GM12878 (cell line): ENCODE results near the gene FAM120A. TPM values are rescaled to one million over a fixed set of nuclear protein-coding genes. Genes with fewer than 3 reads are reported as not detected.

Experiments
- ATAC-seq: fragments of 200-7000 bp; cut with Tn5 transposase; 3 replicates; pipeline ENCODE4 v1.9.1; 2020; ENCODE audit warnings: mild to moderate bottlenecking, moderate library complexity
- BruUV-seq: library from RNA; stranded (reverse); fragments of 400-500 nt; replicated peaks from 2 replicates; lab custom pipeline; 2021; lab: Mats Ljungman, UMichigan
- CTCF ChIA-PET: fragments of 300-600 bp; sonication (Branson Sonifier 250); formaldehyde crosslinking; extraction: SDS; loops from one replicate; lab custom pipeline; 2021; ENCODE audit warnings: inconsistent platforms; lab: Yijun Ruan, JAX
- POLR2A ChIA-PET: fragments of 350-600 bp; formaldehyde crosslinking; extraction: SDS; loops from one replicate; lab custom pipeline; 2021; ENCODE audit warnings: inconsistent platforms; lab: Charles Lee
- RAD21 ChIA-PET: fragments of 300-600 bp; sonication (Branson Sonifier 250); formaldehyde crosslinking; loops from one replicate; lab custom pipeline; 2023; ENCODE audit warnings: antibody characterized with exemption; ENCODE audit not compliant: unreplicated experiment; lab: Charles Lee
- SMC1A ChIA-PET: fragments of 300-600 bp; sonication (Branson Sonifier 250); formaldehyde crosslinking; loops from one replicate; lab custom pipeline; 2023; ENCODE audit not compliant: unreplicated experiment, uncharacterized antibody; lab: Charles Lee
- DNase-seq: peaks from one replicate; pipeline ENCODE4 v3.0.0-alpha.2; 2011; ENCODE audit warnings: low read depth, low spot score
- FAIRE-seq: peaks from 3 replicates; lab custom pipeline; 2011; peaks lifted over from hg19 to GRCh38; lab: Jason Lieb, UNC
- H2AFZ ChIP-seq: 2 replicates; pipeline ENCODE4 v1.6.0; 2011; ENCODE audit warnings: low read depth, low read length, control low read depth; ENCODE audit not compliant: control insufficient read depth
- H3K27ac ChIP-seq: 2 replicates; pipeline ENCODE4 v1.5.1; 2011; ENCODE audit warnings: control low read depth; ENCODE audit not compliant: control insufficient read depth, insufficient read depth
- H3K27me3 ChIP-seq, 2 experiments: replicated peaks in 1 of 2; 2 replicates each; pipeline versions ENCODE4 v1.6.0 to v1.6.1; 2011; ENCODE audit warnings: low read length in 1 of 2; ENCODE audit not compliant: control insufficient read depth in 2 of 2, insufficient read depth in 2 of 2
- H3K36me3 ChIP-seq, 2 experiments: 2 replicates each; pipeline ENCODE4 v1.5.1; 2011; ENCODE audit warnings: low read length in 1 of 2; ENCODE audit not compliant: control insufficient read depth in 2 of 2, insufficient read depth in 2 of 2
- H3K4me1 ChIP-seq: 2 replicates; pipeline ENCODE4 v1.6.1; 2011; ENCODE audit warnings: mild to moderate bottlenecking, low read length, moderate library complexity, mixed read lengths; ENCODE audit not compliant: control insufficient read depth, insufficient read depth
- H3K4me2 ChIP-seq: 2 replicates; pipeline ENCODE4 v1.6.0; 2011; ENCODE audit warnings: control low read depth; ENCODE audit not compliant: control insufficient read depth, insufficient read depth
- H3K4me3 ChIP-seq: fragments of 200-600 bp; sonication (generic); 2 replicates; pipeline ENCODE4 v1.5.1; 2016
- H3K79me2 ChIP-seq: 2 replicates; pipeline ENCODE4 v1.6.0; 2011; ENCODE audit warnings: low read length; ENCODE audit not compliant: control insufficient read depth, insufficient read depth
- H3K9ac ChIP-seq: 2 replicates; pipeline ENCODE4 v1.8.0; 2011; ENCODE audit warnings: low read length, control low read depth, mixed read lengths; ENCODE audit not compliant: control insufficient read depth, insufficient read depth
- H3K9me3 ChIP-seq: replicated peaks from 3 replicates; pipeline ENCODE4 v1.5.1; 2011; ENCODE audit warnings: mild to moderate bottlenecking, low read length; ENCODE audit not compliant: control insufficient read depth, insufficient read depth
- H4K20me1 ChIP-seq: 2 replicates; pipeline ENCODE4 v1.6.0; 2011; ENCODE audit not compliant: control insufficient read depth, insufficient read depth
- HDGF ChIP-seq: fragments of 450-650 bp; IDR thresholded peaks from 2 replicates; pipeline ENCODE4 v1.6.1; 2016; ENCODE audit warnings: antibody characterized with exemption
- JUND ChIP-seq: IDR thresholded peaks from 2 replicates; pipeline ENCODE4 v1.6.1; 2012; ENCODE audit warnings: low read depth, mild to moderate bottlenecking, low read length, improper control_type of control experiment, moderate library complexity
- KLF5 ChIP-seq: fragments of 450-650 bp; IDR thresholded peaks from 2 replicates; pipeline ENCODE4 v1.6.1; 2014; ENCODE audit warnings: mild to moderate bottlenecking; ENCODE audit not compliant: partially characterized antibody
- NKRF ChIP-seq: fragments of 450-650 bp; conservative IDR thresholded peaks from 2 replicates; pipeline ENCODE4 v1.6.1; 2017; ENCODE audit warnings: mild to moderate bottlenecking, moderate library complexity
- NR2C1 ChIP-seq: fragments of 450-650 bp; IDR thresholded peaks from 2 replicates; pipeline ENCODE4 v1.6.1; 2017; ENCODE audit warnings: antibody characterized with exemption, mild to moderate bottlenecking, moderate library complexity
- NR2C2 ChIP-seq: IDR thresholded peaks from 2 replicates; pipeline ENCODE4 v1.6.1; 2011; ENCODE audit warnings: borderline replicate concordance, low read depth; ENCODE audit not compliant: control insufficient read depth, insufficient read length
- PAX8 ChIP-seq: fragments of 450-650 bp; IDR thresholded peaks from 2 replicates; pipeline ENCODE4 v1.6.1; 2017; ENCODE audit warnings: mild to moderate bottlenecking, moderate library complexity
- TCF12 ChIP-seq: IDR thresholded peaks from 2 replicates; pipeline ENCODE4 v1.6.1; 2011; ENCODE audit warnings: low read depth, mild to moderate bottlenecking, low read length
- WGBS: methylation state at CpG from one replicate; pipeline ENCODE4 v1.1.6; 2016; ENCODE audit warnings: low lambda C conversion rate; ENCODE audit not compliant: insufficient replicate concordance, insufficient coverage; ENCODE audit errors: missing lambda C conversion rate; 5-methylcytosine and 5-hydroxymethylcytosine counted together
- in situ Hi-C: fragments of 300-500 bp; cut with MboI; formaldehyde crosslinking; loops from 9 replicates; pipeline ENCODE4 v1.14.3; 2018; ENCODE audit warnings: mixed read lengths
- intact Hi-C: fragments of 100-400 bp; cut with micrococcal nuclease; formaldehyde crosslinking; loops from one replicate; pipeline ENCODE4 v1.14.2; 2022; ENCODE audit not compliant: unreplicated experiment
- microRNA-seq: library from miRNA; unstranded; fragments of <30 nt; microRNA quantifications from one replicate; pipeline ENCODE4, GENCODE V29; 2018
- polyA plus RNA-seq, 11 experiments: library from polyadenylated mRNA; depleted of rRNA in 4 of 11; unstranded in 6 of 11; stranded (reverse) in 5 of 11; fragments of >200 nt; fragmentation: Nextera tagmentation in 4 of 11; fragmentation: Illumina TruSeq in 1 of 11; extraction: Ambion mirVana in 4 of 11; extraction: Trizol in 1 of 11; gene quantifications; 1 replicate in 1 of 11; 2 replicates in 10 of 11; pipeline versions ENCODE4 v1.2.1 to v1.2.3, GENCODE V29; 2011 to 2016; ENCODE audit warnings: inconsistent platforms in 2 of 11, missing spikeins in 2 of 11, low read depth in 1 of 11
- small RNA-seq: library from RNA; depleted of rRNA; stranded (forward); fragments of <200 nt; gene quantifications from one replicate; pipeline ENCODE3, GENCODE V24; 2014
- total RNA-seq, 4 experiments: library from RNA; depleted of rRNA in 3 of 4; stranded (reverse); fragments of >200 nt in 3 of 4; fragmentation: Illumina TruSeq in 1 of 4; extraction: Trizol in 1 of 4; gene quantifications; 2 replicates each; pipeline versions ENCODE4 v1.2.1 to v1.2.3, GENCODE V29; 2013 to 2021
- TF ChIP-seq, protein P1 (sequence below): fragments of 450-650 bp; IDR thresholded peaks from 2 replicates; pipeline ENCODE4 v1.6.1; 2017; ENCODE audit warnings: low read depth, mild to moderate bottlenecking, moderate library complexity
- TF ChIP-seq, protein P2 (sequence below): fragments of 150-350 bp; IDR thresholded peaks from 2 replicates; pipeline ENCODE4 v1.6.1; 2014; ENCODE audit warnings: mild to moderate bottlenecking, low read depth, low read length

FAM120A gene
- total and polyA plus RNA-seq, 10 of the 15 experiments (the other 5 are each of a cell fraction or from before 2014, with no cell fraction given): 13.1 to 89.6 (median 52.5) TPM

DNA sequence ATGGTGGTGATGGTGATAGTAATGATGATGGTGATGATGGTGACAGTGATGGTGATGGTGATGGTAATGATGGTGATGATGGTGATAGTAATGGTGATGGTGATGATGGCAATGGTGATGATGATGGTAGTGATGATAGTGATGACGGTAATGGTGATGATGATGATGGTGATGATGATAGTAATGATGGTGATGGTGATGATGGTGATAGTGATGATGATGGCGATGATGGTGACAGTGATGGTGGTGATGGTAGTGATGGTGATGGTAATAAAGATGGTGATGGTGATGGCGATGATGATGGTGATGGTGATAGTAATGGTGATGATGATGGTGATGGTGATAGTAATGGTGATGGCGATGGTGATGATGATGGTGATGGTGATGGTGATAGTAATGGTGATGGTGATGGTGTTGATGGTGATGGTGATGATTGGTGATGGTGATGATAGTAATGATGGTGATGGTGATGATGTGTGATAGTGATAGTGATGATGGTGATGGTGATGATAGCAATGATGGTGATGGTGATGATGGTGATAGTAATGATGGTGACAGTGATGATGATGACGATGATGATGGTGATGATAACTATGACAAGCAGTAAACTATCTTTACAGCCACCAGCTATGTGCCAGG, 163.5 kb downstream of the FAM120A start:
- in situ Hi-C loops (no loop called here), intact Hi-C loops (no loop called here)
- Histone ChIP-seq H3K4me2 (no peak overlapping the region), H2AFZ (no peak overlapping the region), H3K79me2 (no peaks in the 10 kb centered on the region; the same call in 1 of the 2 replicates), H3K27me3 (no peaks in the 10 kb centered on the region), H3K4me3 (no peak overlapping the region), H3K9ac (no peak overlapping the region), H3K27ac (no peak overlapping the region), H3K9me3 (peaks cover 2% of the 10 kb centered on the region; the same call in 1 of the 3 replicates), H3K36me3 (no peaks in the 10 kb centered on the region; a peak in 1 of 4 replicates), H4K20me1 (no peaks in the 10 kb centered on the region), H3K4me1 (peaks cover 3% of the 10 kb centered on the region; the same call in 1 of the 2 replicates)
- ChIA-PET RAD21 (no interaction called here), CTCF (no interaction called here), POLR2A (no interaction called here), SMC1A (no interaction called here)
- 86% methylated on average over 5 of the region's 5 CpGs for WGBS
- BruUV-seq: TSS peak; percentile 52
- no peak for ATAC-seq
- TF ChIP-seq HDGF (0 out of 2 replicates have a peak, but pooled peaks have one; percentile 54), NR2C2 (peak; percentile 17), JUND (no peak), NR2C1 (no peak), NKRF (no peak), PAX8 (no peak), TCF12 (no peak), KLF5 (no peak)
- TF ChIP-seq, protein P1, sequence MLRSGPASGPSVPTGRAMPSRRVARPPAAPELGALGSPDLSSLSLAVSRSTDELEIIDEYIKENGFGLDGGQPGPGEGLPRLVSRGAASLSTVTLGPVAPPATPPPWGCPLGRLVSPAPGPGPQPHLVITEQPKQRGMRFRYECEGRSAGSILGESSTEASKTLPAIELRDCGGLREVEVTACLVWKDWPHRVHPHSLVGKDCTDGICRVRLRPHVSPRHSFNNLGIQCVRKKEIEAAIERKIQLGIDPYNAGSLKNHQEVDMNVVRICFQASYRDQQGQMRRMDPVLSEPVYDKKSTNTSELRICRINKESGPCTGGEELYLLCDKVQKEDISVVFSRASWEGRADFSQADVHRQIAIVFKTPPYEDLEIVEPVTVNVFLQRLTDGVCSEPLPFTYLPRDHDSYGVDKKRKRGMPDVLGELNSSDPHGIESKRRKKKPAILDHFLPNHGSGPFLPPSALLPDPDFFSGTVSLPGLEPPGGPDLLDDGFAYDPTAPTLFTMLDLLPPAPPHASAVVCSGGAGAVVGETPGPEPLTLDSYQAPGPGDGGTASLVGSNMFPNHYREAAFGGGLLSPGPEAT: no peak
- TF ChIP-seq, protein P2, sequence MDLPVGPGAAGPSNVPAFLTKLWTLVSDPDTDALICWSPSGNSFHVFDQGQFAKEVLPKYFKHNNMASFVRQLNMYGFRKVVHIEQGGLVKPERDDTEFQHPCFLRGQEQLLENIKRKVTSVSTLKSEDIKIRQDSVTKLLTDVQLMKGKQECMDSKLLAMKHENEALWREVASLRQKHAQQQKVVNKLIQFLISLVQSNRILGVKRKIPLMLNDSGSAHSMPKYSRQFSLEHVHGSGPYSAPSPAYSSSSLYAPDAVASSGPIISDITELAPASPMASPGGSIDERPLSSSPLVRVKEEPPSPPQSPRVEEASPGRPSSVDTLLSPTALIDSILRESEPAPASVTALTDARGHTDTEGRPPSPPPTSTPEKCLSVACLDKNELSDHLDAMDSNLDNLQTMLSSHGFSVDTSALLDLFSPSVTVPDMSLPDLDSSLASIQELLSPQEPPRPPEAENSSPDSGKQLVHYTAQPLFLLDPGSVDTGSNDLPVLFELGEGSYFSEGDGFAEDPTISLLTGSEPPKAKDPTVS: no peak
- FAIRE-seq: no peak
- DNase-seq: no peak

Small RNA genes lying within 50 kb of the gene (microRNA-seq; reads per million reads assigned to microRNA genes)
- not detected for gene MIR548AU

Small RNA genes lying within 50 kb of the gene (small RNA-seq; reads per million reads assigned to genes)
- gene RF00019: not detected

Other genes starting within 250 kb of the FAM120A start
- 28.9 and 32.3 TPM in 2 replicates for gene FAM120AOS, start 1.9 kb downstream of the FAM120A start, total RNA-seq (2014; rRNA removed)
- gene FAM120AOS, start 1.9 kb downstream of the FAM120A start, total RNA-seq (2014; rRNA removed; fragmentation: Illumina TruSeq; extraction: Trizol): 30.9 and 33.6 TPM in 2 replicates
- gene FAM120AOS, start 1.9 kb downstream of the FAM120A start, total RNA-seq (2021): 32.3 and 35.6 TPM in 2 replicates
- 29.8 and 36.6 TPM in 2 replicates for gene FAM120AOS, start 1.9 kb downstream of the FAM120A start, polyA plus RNA-seq (2011; rRNA removed)
- gene FAM120AOS, start 1.9 kb downstream of the FAM120A start, polyA plus RNA-seq (2014; fragmentation: Illumina TruSeq; extraction: Trizol): 43.5 and 48.4 TPM in 2 replicates
- 10 to 100 TPM; 15.9 to 18.8 TPM for gene FAM120AOS, start 1.9 kb downstream of the FAM120A start, polyA plus RNA-seq (2014; fragmentation: Nextera tagmentation; extraction: Ambion mirVana)
- 35.0 and 39.6 TPM in 2 replicates for gene FAM120AOS, start 1.9 kb downstream of the FAM120A start, polyA plus RNA-seq (2014; rRNA removed)
- 10 to 100 TPM; 52.1 to 55.1 TPM for gene FAM120AOS, start 1.9 kb downstream of the FAM120A start, polyA plus RNA-seq (2016; fragmentation: Nextera tagmentation; extraction: Ambion mirVana)
- gene PHF2, start 124.9 kb downstream of the FAM120A start, total RNA-seq (2014; rRNA removed): 8.1 and 8.9 TPM in 2 replicates
- gene PHF2, start 124.9 kb downstream of the FAM120A start, total RNA-seq (2014; rRNA removed; fragmentation: Illumina TruSeq; extraction: Trizol): 5.1 and 5.2 TPM in 2 replicates
- 13.3 TPM in 2 replicates for gene PHF2, start 124.9 kb downstream of the FAM120A start, total RNA-seq (2021)
- gene PHF2, start 124.9 kb downstream of the FAM120A start, polyA plus RNA-seq (2011; rRNA removed): 4.4 and 5.8 TPM in 2 replicates
- 6.0 and 8.0 TPM in 2 replicates for gene PHF2, start 124.9 kb downstream of the FAM120A start, polyA plus RNA-seq (2014; fragmentation: Illumina TruSeq; extraction: Trizol)
- under 1 TPM; 0.34 to 0.68 TPM for gene PHF2, start 124.9 kb downstream of the FAM120A start, polyA plus RNA-seq (2014; fragmentation: Nextera tagmentation; extraction: Ambion mirVana)
- 8.6 and 10.3 TPM in 2 replicates for gene PHF2, start 124.9 kb downstream of the FAM120A start, polyA plus RNA-seq (2014; rRNA removed)
- 1 to 10 TPM; 1.9 to 2.2 TPM for gene PHF2, start 124.9 kb downstream of the FAM120A start, polyA plus RNA-seq (2016; fragmentation: Nextera tagmentation; extraction: Ambion mirVana)